Epithelial cell of proximal tubule (primary cell): ENCODE results near the gene NOD1. TPM values are rescaled to one million over a fixed set of nuclear protein-coding genes. Genes with fewer than 3 reads are reported as not detected.

Experiments
- DNase-seq: peaks from one replicate; pipeline ENCODE4 v3.0.0-alpha.2; 2011; ENCODE audit warnings: low read depth
- H3K4me3 ChIP-seq: 2 replicates; pipeline ENCODE4 v1.5.1; 2011; ENCODE audit warnings: low read depth, mild to moderate bottlenecking, low read length
- CTCF ChIP-seq: conservative IDR thresholded peaks from 2 replicates; pipeline ENCODE4 v1.5.1; 2012; ENCODE audit warnings: low read depth, mild to moderate bottlenecking, low read length
- total RNA-seq: library from RNA; depleted of rRNA; stranded (reverse); fragments of >200 nt; gene quantifications from 2 replicates; pipeline ENCODE4 v1.2.3, GENCODE V29; 2015

NOD1 gene
- total RNA-seq, 1 donor from 2014 or later = 5.1 TPM

- no peak overlapping the region for H3K4me3 ChIP-seq
- DNase-seq = no peak
- no peak for TF ChIP-seq CTCF
Measured at GRCh38 chr7:30522159-30522558, 43.6 kb upstream of the NOD1 start.

DNA sequence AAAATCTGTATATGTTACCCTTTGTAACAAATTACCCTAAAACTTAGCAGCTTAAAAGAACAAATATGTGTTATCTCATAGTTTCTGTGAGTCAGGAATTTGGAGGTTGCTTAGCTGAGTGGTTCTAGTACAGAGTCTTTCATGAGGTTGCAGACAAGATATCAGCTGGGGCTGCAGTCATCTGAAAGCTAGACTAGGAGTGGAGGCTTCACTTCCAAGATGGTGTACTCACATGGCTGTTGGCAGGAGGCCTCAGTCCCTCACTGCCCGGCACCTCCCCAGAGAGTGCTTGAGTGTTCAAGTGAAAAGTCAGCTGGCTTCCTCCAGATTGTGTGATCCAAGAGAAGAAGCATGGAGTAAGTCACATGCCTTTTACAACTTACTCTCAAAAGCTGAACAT, 42.9 kb upstream of the NOD1 start:
- no peak for TF ChIP-seq CTCF
- DNase-seq = no peak
- H3K4me3 ChIP-seq = no peak overlapping the region

DNA sequence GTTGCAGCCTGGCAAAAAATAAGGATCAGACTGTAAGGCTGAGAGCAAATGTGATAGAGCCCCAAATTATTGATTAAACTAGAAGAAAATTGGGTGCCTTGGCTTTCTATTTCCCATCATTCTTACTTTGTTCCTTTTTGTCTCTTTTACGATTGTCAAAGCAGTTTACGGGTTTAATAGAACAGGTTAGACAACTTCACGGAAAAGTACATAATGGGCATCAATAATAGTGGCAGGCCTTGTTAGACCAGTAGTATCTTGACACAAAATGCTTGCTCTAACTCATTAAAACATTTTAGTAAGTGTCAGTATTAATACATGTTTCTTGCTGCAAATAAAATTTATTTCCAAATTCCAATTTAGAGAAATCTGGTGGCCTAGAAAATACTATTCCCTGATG, 40.5 kb upstream of the NOD1 start:
- TF ChIP-seq CTCF = no peak
- no peak for DNase-seq

GRCh38 chr7:30515761-30516160, 37.2 kb upstream of the NOD1 start:
- no peak for DNase-seq
- H3K4me3 ChIP-seq = no peak overlapping the region
- TF ChIP-seq CTCF = no peak

More for the DNA sequence above, 40.5 kb upstream of the NOD1 start:
- H3K4me3 ChIP-seq = no peak overlapping the region

DNA sequence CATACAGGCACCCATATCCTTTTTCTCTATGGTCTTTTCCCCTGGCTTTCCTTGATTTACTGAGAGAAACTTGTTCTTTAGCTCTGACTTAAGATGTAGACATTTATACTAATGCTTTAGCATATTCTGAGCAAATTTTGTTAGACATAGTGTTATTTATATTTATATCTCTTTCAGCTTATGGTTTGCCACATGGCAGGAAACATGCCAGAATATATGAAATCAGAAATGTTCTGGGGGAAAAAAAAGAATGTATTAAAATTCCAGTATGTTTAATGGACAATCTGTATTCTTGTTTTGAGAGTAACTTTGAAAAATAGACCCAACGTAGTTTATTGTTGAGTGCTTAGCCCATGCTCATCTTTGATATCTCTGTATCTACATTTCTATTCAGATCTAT, 36.2 kb upstream of the NOD1 start:
- no peak for TF ChIP-seq CTCF
- no peak for DNase-seq
- no peak overlapping the region for H3K4me3 ChIP-seq

DNA sequence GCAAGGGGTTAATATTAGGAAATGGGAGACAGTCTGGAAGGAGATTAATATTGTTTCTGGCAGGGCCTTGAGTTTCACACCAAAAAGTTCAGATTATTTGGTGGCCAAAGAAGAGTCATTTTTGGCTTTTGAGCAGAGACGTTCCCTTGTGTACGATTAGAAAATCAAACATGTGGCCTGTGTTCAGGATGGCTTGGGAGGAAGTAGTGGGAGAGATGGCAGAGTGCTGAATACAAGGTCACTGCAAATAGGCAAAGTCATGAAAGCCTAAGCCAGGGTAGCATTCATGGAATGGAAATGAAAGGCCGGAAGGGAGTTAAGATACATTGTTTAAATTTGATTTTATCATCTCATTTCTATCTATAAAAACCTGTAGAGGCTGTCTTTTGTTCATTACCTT, 35.6 kb upstream of the NOD1 start:
- DNase-seq = no peak
- TF ChIP-seq CTCF = no peak
- no peak overlapping the region for H3K4me3 ChIP-seq

DNA sequence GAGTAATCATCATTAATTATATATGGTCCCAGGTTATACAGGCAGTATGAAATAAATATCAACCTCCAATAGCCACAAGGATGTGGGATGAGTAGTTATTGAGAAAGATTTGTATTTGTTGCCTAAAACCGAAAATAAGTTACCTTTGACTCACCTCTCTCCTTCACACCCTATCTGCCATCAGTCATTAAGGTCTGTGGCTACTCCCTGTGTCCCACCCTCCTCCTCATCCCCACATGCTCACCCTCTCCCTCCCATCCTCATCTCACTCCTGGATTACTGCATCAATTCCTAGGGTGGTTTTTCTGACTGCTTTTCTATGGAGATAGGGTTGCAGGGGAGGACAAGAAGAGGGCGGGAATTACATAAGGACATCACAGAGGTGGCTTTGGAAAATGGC, 35.2 kb upstream of the NOD1 start:
- H3K4me3 ChIP-seq = no peak overlapping the region
- DNase-seq = no peak
- TF ChIP-seq CTCF = no peak
